ENCODE measurements around the gene TRMT1L.

DNA sequence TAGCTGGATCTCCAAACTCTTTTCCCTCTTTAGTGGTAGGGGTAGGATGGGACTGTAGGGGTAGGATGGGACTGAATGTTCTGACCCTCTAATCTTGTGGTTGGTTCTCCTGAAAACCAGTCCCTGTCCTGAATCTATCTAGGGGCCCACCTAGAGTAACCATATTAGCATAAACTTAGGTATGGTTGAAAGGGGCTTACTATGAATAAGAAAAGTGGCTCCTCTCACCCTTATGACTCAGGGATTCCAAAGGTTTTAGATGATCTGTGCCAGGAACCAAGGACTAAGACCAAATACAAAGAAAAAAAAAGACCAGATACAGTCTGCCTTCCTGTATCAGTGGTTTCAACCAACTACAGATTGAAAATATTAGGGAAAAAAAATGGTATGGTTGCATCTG lies 82.4 kb downstream of the TRMT1L start:
- TF ChIP-seq EZH2 (IDR thresholded peaks at IDR 0.05) (no peak), POLR2AphosphoS5 (IDR thresholded peaks at IDR 0.05; ENCODE audit: borderline replicate concordance, low read depth, low read length) (no peak), FOXP2 (optimal IDR thresholded peaks at IDR 0.05; ENCODE audit: control extremely low read depth, extremely low read length, insufficient read depth) (no peak)
